Measurements from ENCODE around the gene MICA. TPM values are rescaled to one million over a fixed set of nuclear protein-coding genes. Genes with fewer than 3 reads are reported as not detected.
"Not testable (repeated sequence)": the region's sequence is repeated elsewhere in the genome, so short reads cannot be mapped to it uniquely, and the experiment has no call there.

The MICA gene
- total RNA-seq, 2 donors from 2014 or later, result 11.0 to 24.2 TPM

DNA sequence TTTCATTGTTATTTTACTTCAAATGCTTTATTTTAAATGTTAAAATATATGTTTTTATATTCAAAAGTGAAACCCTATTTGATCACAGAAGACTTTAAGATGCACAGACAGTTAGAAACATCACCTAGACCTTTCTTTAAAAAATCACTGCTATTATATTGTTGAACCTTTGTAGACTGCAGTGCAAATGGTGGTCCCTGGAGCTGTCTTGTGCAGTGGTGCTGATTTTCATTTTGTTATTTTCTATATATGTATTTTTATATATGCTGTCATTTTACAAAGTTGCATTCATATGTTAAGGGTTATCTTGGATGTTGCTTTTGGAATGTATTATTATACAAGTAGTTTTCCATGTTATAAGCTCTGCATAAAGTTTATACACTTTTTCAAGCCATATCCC lies 27.7 kb upstream of the MICA start:
- ATAC-seq (no peak), DNase-seq (ENCODE audit: low spot score in 2 of 2) (no peak)
- Mint-ChIP-seq H3K9me3 (peaks cover 0 to 5% of the 10 kb centered on the region in 2 donors), H3K27ac (no peak overlapping the region), H3K36me3 (peaks cover 0 to 5% of the 10 kb centered on the region in 2 donors)

DNA sequence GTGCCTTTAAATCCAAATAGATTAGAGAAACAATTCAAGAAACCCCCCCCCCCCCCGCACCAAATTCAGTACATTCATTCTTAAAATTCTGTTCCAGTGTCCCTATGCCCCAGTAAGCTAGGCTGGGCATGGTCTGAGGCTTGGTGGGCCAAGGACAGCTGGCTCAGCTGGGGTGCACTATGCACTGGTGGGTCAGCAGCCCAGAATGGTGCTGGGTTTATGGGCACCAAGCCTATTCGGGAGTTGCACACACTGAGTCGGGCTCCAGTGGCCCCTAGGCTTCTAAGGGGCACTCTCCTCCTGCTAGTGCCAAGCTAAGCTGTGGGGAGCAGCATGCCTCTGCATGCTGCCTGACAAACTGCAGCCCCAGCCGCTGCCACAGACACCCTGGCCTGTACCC lies 26.4 kb upstream of the MICA start:
- no peak overlapping the region for H3K27ac Mint-ChIP-seq
- H3K9me3 Mint-ChIP-seq, result peaks cover 0 to 2% of the 10 kb centered on the region in 2 donors
- ATAC-seq, result no peak
- peaks cover 0 to 3% of the 10 kb centered on the region in 2 donors for H3K36me3 Mint-ChIP-seq
- no peak for DNase-seq (ENCODE audit: low spot score in 2 of 2)

DNA sequence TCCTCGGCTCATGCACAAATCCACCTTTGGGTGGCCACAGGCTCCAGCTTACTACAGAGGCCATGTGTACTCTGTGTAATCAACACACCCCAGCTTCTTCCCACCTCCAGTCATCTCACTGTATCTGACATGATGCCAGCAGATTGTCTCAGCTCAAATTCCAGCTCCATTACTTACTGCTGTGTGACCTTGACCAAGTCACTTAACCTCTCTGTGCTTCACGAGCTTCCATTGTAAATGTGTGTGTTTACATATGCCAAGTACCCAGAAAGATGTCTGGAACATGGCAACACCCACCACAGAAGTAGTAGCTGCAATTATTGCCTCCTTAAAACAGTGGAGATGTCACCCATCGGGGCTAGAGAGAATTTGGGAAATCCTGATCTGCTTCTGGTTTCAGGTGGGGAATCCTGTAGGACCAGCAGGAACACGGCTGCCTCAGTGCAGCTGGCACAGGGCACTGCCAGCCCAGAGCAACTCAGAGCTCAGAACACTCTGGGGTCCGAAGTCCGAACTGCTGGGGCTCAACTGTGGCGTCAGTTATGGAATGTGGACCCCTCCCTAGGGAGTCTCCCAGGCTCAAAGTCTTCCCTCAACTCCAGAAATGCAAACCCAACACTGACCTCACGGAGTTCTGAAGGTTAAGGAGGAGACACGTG lies 25.2 kb upstream of the MICA start:
- no peak overlapping the region for H3K27ac Mint-ChIP-seq
- DNase-seq (ENCODE audit: low spot score in 2 of 2) (no peak), ATAC-seq (no peak)
- H3K9me3 Mint-ChIP-seq, result no peaks in the 10 kb centered on the region
- H3K36me3 Mint-ChIP-seq, result no peaks in the 10 kb centered on the region

DNA sequence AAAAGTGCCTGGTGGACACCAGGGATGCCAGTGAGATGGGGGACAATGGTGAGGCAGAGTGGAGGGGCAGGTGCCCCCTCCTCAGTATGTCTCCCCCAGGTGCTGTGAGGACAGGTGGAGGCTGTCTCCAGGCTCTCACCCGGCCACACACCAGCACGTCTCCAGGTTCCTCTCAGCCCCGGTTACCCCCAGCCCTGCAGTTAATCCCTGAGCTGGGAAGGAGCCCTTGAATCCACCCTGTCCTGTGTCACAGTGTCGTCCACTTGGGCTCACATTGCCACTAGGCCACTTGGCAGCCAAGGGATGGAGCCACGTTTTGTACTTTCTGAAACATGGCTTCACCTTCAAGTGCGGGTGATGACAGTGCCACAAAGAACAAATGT lies 24.7 kb upstream of the MICA start:
- Mint-ChIP-seq H3K27ac (no peak overlapping the region), H3K36me3 (no peaks in the 10 kb centered on the region), H3K9me3 (no peaks in the 10 kb centered on the region)
- DNase-seq (ENCODE audit: low spot score in 2 of 2), result no peak
- no peak for ATAC-seq

DNA sequence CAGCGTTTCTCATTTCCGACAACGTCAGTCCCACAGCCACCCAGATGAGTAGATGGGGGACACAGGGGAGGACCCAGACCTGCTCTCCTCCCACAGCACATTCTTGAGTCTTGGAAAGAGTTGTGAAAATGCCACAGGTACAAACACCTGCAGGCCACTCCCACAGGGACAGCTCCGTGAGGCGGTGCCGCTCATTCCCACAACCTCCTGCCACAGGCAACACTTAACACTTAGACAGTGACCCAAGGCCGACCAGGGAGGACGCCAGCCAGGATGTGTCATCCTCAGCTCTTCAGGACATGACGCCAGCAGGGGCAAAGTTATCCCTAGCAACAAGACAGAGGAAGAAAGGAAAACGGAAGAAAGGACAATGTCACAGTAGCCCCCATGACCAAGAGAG lies 23.5 kb upstream of the MICA start:
- no peaks in the 10 kb centered on the region for H3K36me3 Mint-ChIP-seq
- H3K9me3 Mint-ChIP-seq, result no peaks in the 10 kb centered on the region
- no peak overlapping the region for H3K27ac Mint-ChIP-seq
- no peak for DNase-seq (ENCODE audit: low spot score in 2 of 2)
- ATAC-seq, result no peak

DNA sequence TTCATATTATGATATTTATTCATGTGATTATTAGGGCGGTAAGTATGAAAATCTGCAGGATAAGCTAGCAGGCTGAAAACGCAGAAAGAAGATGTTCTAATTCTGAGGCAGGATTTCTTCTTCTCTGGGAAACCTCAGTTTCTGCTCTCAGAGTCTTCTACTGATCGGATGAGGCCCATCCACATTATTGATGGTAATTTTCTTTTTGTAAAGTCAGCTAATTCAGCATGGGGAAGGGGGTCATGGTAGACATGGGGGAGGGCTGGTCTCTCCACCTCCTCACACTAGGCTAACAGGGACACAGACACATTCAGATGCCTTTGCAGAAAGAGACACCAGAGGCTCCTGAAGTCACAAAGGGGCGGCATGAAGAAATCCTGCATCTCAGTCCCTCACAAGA lies 21.7 kb upstream of the MICA start:
- DNase-seq (ENCODE audit: low spot score in 2 of 2) (no peak), ATAC-seq (no peak)
- H3K36me3 Mint-ChIP-seq, result no peaks in the 10 kb centered on the region
- H3K9me3 Mint-ChIP-seq, result no peaks in the 10 kb centered on the region
- H3K27ac Mint-ChIP-seq, result no peak overlapping the region

DNA sequence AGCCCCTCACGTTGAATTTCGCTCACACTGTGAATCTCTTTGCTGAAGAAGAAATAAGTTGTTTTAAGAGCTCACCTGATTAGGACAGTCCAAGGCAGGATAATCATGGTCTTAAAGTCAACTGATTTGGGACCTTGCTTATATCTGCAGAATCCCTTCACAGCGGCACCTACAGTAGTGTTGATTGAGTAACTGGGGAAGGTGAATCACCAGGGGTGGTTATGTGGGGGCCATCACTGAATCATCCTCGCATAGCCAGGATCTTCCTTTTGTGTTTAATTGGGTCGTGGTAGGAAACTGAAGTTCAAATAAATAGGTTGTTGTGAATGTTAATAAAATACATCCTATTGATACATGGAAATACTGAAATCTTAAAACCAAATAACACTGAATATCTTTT lies 20.2 kb upstream of the MICA start:
- DNase-seq (ENCODE audit: low spot score in 2 of 2) (no peak), ATAC-seq (peak; percentile 70)
- Mint-ChIP-seq H3K27ac (no peak overlapping the region), H3K36me3 (no peaks in the 10 kb centered on the region), H3K9me3 (no peaks in the 10 kb centered on the region)

DNA sequence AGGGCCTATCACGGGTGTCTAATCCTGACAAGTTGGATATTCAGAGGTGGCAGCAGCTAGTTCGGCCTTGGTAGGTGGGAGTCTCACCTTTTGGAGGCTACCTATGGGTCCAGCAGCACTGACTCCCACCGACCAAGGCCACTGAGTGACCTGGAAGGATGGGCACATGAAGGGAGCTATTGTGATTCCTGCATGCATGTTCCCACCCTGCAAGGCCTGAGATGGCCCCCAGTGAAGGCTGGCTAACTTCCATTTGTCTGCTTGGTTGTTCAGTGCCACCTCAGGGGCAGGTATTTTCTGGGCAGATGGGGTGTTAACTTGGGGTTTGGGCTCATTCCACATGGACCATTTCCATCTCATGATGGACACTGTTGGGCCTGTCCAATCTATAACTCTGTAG lies 18.4 kb upstream of the MICA start:
- no peak for DNase-seq (ENCODE audit: low spot score in 2 of 2)
- no peaks in the 10 kb centered on the region for H3K9me3 Mint-ChIP-seq
- no peak for ATAC-seq
- no peak overlapping the region for H3K27ac Mint-ChIP-seq
- H3K36me3 Mint-ChIP-seq, result no peaks in the 10 kb centered on the region

DNA sequence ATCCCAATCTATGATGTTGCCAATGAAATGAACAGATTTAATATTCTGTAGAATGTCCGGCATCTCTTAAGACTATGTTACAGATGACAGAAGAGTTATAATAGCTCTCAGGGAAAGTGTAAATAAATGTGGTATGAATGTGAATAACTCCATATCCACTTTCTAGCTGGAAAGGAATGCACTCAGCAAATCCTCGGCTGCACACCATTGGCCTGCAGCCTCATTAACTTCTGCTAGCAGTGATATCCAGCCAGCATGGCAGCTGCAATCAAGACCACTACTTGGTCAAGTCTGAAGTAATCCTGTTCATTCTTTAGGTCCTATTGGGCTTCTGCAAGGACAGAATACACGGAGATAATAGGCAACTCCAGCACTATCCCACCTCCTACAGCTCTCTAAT lies 17.3 kb upstream of the MICA start:
- no peak overlapping the region for H3K27ac Mint-ChIP-seq
- H3K9me3 Mint-ChIP-seq, result no peaks in the 10 kb centered on the region
- DNase-seq (ENCODE audit: low spot score in 2 of 2) (no peak), ATAC-seq (no peak)
- H3K36me3 Mint-ChIP-seq, result no peaks in the 10 kb centered on the region

DNA sequence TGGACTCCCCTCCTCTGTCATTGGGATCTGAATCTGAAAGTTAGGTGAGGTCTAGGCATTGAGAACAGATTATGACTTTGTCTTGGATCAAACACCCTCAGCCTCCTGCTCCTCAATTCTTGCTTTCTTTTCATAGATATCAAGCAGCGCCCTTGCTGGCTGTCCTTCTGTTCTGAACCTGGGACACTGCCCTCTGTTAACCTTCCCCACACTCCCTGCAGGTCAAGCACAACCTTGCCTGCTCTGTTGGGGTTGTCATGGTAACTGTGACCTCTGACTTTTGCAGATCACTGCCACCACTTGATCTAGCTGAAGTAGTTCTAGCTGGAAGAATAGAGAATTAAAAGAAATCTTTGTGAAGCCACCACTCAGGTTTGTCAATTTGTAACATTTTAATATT lies 16.4 kb upstream of the MICA start:
- Mint-ChIP-seq H3K27ac (no peak overlapping the region), H3K9me3 (no peaks in the 10 kb centered on the region), H3K36me3 (no peaks in the 10 kb centered on the region)
- no peak for DNase-seq (ENCODE audit: low spot score in 2 of 2)
- ATAC-seq, result no peak

DNA sequence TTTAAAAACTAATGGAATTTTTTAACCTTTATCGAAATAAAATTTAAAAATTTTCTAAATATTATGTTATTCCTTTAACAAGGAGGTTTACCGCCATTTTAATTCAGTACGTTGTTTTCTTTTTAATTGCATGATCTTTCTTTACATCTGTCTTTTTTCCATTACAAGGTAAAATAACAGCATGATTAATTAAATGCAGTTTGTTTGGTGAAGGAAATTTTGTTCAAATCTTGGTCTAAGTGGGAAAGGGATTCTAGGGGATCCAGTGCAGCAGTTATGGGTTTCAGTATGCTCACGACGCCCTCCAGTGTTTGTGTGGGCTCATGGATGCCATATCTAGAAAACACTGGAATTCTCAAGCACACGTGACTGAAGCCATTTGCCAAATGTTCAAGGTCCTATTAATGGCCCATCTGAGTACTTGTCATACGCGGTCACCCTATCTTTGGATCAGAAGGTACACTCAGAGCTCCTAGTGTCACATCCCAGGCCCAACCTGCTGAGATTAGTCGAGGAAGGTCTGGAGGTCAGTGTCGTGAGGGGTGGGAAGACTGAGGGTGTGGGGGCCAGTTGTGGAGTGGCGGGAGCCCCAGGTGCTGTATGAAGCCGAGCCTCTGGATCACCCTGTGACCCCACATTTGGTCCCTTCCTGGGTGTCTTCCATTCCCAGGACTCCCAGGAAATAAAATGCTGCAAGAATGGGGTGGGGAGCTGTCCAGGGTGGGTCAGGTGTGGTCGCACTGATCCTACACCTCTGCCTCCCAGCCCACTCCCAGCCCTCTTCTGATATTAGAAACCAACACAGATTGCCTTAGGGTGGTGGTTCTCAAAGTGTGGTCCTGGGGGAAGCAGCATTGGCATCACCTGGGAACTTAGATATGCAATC lies 14.2 kb upstream of the MICA start:
- not testable (repeated sequence) for DNase-seq (ENCODE audit: low spot score in 2 of 2); H3K9me3 Mint-ChIP-seq; H3K27ac Mint-ChIP-seq; H3K36me3 Mint-ChIP-seq
- ATAC-seq, result peak in 1 of 2 donors; percentile 44

DNA sequence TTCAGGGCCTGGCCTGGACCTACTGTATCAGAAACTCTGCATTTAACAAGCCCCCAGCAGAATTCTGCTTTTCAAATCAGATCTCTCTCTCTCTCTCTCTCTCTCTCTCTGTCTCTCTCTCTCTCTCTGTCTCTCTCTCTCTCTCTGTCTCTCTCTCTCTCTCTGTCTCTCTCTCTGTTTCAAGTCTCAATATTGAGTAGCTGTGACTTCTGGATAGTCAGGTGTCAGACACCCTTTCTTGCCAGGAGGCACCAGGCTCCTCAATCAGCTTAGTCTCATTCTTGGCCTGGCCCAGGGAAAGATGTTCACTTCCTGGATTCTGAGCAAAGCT lies 13.6 kb upstream of the MICA start:
- H3K36me3 Mint-ChIP-seq; DNase-seq (ENCODE audit: low spot score in 2 of 2); H3K9me3 Mint-ChIP-seq: not testable (repeated sequence)
- H3K27ac Mint-ChIP-seq, result peak overlapping the region in 1 of 2 donors; percentile 9
- peak in 1 of 2 donors; percentile 41 for ATAC-seq

DNA sequence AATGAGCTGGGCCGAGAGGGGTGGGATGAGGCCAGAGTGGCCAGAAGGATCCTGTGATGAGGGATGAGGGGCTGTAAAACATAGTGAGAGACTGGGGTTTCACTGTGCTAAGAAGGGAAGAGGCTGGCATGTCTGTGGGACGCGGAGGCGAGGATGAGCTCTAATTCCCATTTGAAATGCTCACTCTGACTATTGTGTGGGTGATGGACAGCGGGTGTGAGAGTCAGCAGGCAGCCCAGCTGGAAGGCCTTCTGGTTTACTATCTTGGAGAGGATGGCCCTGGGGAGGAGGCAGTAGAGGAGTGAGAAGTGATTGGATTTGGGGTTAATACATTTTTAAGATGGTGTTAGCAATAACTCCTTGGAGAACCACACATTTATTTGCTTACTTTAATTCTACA lies 9.5 kb upstream of the MICA start:
- Mint-ChIP-seq H3K27ac (peak overlapping the region in 1 of 2 donors; percentile 54), H3K36me3 (no peaks in the 10 kb centered on the region), H3K9me3 (no peaks in the 10 kb centered on the region)
- ATAC-seq (no peak), DNase-seq (ENCODE audit: low spot score in 2 of 2) (no peak)

DNA sequence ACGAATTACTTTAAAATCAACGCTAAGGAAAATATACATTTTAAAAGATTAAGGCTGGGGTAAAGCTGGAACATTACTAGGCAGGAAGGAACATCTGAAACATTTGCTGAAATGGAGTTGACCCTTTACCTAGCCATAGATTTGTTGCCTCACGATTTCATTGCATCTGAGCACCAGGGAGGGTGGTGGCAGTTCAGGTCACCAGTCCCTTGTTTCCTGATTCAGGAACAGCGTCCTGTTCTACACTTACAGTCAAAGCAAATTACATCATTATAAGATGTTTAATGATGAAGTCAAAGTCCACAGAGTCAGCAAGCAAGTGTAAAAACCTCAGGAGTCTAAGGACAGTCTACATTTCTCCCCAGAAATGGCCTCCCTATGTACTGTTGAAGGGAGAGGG lies 9.0 kb upstream of the MICA start:
- Mint-ChIP-seq H3K36me3 (no peaks in the 10 kb centered on the region), H3K9me3 (no peaks in the 10 kb centered on the region), H3K27ac (no peak overlapping the region)
- ATAC-seq (no peak), DNase-seq (ENCODE audit: low spot score in 2 of 2) (no peak)

DNA sequence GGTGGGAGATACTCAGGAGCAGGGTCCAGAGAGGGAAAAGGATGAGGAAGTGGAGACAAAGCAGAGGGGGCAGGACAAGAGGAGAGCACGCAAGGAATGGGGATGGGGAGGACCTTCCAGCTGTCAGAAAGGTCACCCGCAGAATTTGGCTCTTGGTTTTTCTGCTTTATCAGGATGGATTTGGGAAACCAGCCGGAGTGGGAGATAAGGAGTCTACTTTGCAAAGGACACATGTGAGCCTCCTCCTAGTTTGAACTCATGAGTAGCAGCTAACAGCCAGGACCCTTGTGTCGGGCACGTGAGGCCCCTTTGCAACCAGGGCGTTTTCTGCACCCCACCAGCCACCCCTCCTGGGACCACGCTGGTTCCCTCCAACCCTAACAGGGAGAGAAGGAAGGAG lies 7.6 kb upstream of the MICA start:
- Mint-ChIP-seq H3K27ac (no peak overlapping the region), H3K36me3 (no peaks in the 10 kb centered on the region), H3K9me3 (no peaks in the 10 kb centered on the region)
- DNase-seq (ENCODE audit: low spot score in 2 of 2), result no peak
- no peak for ATAC-seq

DNA sequence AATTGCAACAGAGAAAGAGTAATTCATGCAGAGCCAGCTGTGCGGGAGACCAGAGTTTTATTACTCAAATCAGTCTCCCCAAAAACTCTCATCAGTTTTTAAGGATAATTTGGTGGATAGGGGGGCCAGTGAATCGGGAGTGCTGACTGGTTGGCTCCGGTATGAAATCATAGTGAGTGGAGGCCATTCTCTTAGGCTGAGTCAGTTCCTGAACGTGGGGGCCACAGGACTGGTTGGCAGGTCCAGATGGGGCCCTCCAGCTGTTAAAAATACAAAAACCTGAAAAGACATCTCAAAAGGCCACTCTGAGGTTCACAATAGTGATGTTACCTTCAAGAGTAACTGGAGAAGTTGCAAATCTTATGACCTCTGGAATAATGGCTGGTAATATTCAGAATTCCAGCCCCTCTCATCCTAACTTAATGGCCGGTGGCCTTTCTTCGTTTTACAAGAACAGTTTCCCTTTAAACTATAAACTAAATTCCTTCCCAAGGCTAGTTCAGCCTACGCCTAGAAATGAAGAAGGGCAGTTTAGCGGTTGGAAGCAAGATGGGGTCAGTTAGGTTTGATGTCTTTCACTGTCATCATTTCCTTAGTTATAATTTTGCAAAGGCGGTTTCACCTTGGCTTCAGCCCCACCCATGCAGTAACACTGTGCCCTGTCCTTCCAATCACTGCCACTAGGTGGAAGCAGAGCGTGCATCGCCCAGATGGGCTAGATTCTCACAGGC lies 6.8 kb upstream of the MICA start:
- Mint-ChIP-seq H3K36me3 (no peaks in the 10 kb centered on the region), H3K27ac (no peak overlapping the region), H3K9me3 (no peaks in the 10 kb centered on the region)
- ATAC-seq (peak; percentile 52 to 61), DNase-seq (ENCODE audit: low spot score in 2 of 2) (peak; percentile 80 to 93)

DNA sequence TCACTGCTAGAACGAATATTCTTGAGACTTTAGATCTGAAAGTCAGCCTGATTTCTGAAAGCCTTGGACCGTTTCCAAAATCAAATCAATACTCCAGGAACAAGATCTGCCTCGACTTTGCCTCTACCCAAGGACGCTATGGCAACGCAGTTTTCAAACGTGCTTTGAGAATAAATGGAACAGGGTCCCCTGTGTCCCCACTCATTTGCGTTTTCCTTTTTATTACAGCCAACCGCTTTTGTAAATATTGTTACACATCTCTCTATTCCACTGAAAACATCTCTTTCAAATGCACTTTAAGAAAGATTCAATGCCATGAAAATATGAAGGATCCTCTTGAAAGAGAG lies 6.3 kb upstream of the MICA start:
- not testable (repeated sequence) for DNase-seq (ENCODE audit: low spot score in 2 of 2); ATAC-seq; H3K36me3 Mint-ChIP-seq; H3K27ac Mint-ChIP-seq; H3K9me3 Mint-ChIP-seq
